ENCODE results near the gene PPP5C.

GRCh38 chr19:46388311-46389095 is 41.6 kb downstream of the PPP5C start:
- TF ChIP-seq CTCF (IDR thresholded peaks at IDR 0.05) (no peak), POLR2A (IDR thresholded peaks at IDR 0.05) (no peak), POLR2AphosphoS5 (IDR thresholded peaks at IDR 0.05) (no peak), EP300 (IDR thresholded peaks at IDR 0.05) (no peak)
